Measurements from ENCODE around the gene FSCN2. TPM values are rescaled to one million over a fixed set of nuclear protein-coding genes. Genes with fewer than 3 reads are reported as not detected.

The FSCN2 gene
- total RNA-seq, 2 donors from 2014 or later, result 7.0 to 13.5 TPM

GRCh38 chr17:81481073-81481799, 46.9 kb upstream of the FSCN2 start:
- H3K4me1 ChIP-seq, result peaks cover 46% of the 10 kb centered on the region
- 21 to 76% methylated on average over 18 to 42 of the region's 94 CpGs for WGBS, 2 donors
- peak; percentile 43 for ATAC-seq
- intact Hi-C loops (cut with DNase I), result loop anchor here (5.0 to 10.0 kb wide), 2 partner anchors 196 to 229 kb away; no protein-coding TSS in a partner anchor
- no peak overlapping the region for H3K4me3 ChIP-seq
- DNase-seq, result peak; percentile 44 to 62 (median 60)
- no peaks in the 10 kb centered on the region for H3K9me3 ChIP-seq
- no peaks in the 10 kb centered on the region for H3K27me3 ChIP-seq
- TF ChIP-seq POLR2A (IDR thresholded peaks at IDR 0.05) (no peak), CTCF (IDR thresholded peaks at IDR 0.05) (no peak)
- no peak overlapping the region for H3K27ac ChIP-seq
- no peaks in the 10 kb centered on the region for H3K36me3 ChIP-seq (replicated peaks in 1 of 2; ENCODE audit: insufficient read depth in 1 of 2, low read depth in 2 of 2)

DNA sequence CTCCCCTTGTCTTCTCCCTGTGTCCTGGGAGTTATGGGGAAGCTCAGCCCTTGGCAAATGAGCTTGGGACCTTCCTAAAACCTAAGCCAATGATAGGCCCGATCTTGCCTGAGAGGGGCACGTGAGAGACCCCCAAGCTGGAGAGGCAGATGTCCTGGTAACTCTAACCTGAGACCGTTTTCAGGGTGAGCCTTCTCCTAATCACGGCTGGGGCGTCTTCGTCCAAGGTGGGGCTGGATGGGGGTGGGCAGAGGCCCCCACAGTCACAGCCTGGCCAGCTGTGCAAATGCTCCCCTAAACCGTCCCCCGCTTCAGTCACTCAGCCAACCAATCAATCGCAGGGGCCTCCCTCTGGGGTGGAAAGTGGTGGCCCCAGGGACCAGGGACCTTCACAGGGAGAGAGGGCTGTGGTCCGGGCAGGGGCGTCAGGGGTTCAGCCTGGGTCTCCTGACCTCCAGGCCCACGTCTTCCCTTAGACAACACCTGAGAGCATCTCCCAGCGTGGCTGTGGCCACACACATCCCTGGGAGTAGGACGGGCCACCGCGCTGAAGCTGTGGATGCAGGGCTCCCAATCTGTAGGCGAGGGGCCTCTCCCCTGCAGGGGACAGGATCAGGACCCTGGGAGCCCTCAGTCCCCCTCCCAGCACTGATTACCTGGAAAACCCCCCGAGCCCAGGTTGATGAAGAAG, 46.2 kb upstream of the FSCN2 start:
- no peak for DNase-seq
- peaks cover 46% of the 10 kb centered on the region for H3K4me1 ChIP-seq
- no peaks in the 10 kb centered on the region for H3K36me3 ChIP-seq (replicated peaks in 1 of 2; ENCODE audit: insufficient read depth in 1 of 2, low read depth in 2 of 2)
- H3K4me3 ChIP-seq, result no peak overlapping the region
- intact Hi-C loops (cut with DNase I), result loop anchor here (5.0 to 10.0 kb wide), 2 partner anchors 197 to 230 kb away; no protein-coding TSS in a partner anchor
- H3K27ac ChIP-seq, result no peak overlapping the region
- no peaks in the 10 kb centered on the region for H3K27me3 ChIP-seq
- H3K9me3 ChIP-seq, result no peaks in the 10 kb centered on the region
- WGBS, 2 donors, result 81 to 82% methylated on average over 7 to 17 of the region's 18 CpGs
- TF ChIP-seq CTCF (IDR thresholded peaks at IDR 0.05), result no peak
- TF ChIP-seq POLR2A (IDR thresholded peaks at IDR 0.05), result no peak
- no peak for ATAC-seq

DNA sequence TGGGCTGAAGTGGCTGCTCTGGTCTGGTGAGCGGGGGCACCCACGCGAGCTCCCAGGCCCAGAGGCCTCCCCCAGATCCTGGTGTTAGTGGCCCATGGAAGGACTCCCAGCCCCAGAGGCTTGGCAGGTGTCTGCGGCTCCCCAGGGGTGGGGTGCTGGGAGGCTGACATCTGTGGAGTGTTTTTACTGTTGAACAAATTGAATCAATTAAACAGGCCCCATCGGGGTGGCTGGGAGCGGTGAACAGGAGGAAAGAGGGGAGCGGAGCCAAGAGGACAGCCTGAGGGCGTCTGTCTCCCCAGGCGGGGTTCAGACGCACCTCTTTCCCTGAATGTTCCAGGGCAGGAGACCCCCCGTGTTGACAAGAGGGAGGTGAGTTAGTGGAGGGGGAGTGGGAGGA, 45.5 kb upstream of the FSCN2 start:
- no peaks in the 10 kb centered on the region for H3K36me3 ChIP-seq (replicated peaks in 1 of 2; ENCODE audit: insufficient read depth in 1 of 2, low read depth in 2 of 2)
- TF ChIP-seq CTCF (IDR thresholded peaks at IDR 0.05) (no peak), POLR2A (IDR thresholded peaks at IDR 0.05) (no peak)
- H3K4me1 ChIP-seq, result peaks cover 50% of the 10 kb centered on the region
- 38 to 53% methylated on average over 6 to 10 of the region's 11 CpGs for WGBS, 2 donors
- H3K27ac ChIP-seq, result peak overlapping the region in 3 of 4 donors; percentile 8 to 72 (median 40)
- intact Hi-C loops (cut with DNase I), result loop anchor here (5.0 to 10.0 kb wide), 2 partner anchors 198 to 230 kb away; no protein-coding TSS in a partner anchor
- no peaks in the 10 kb centered on the region for H3K27me3 ChIP-seq
- ATAC-seq (no peak), DNase-seq (peak in 2 of 4 donors; percentile 33 to 38)
- H3K9me3 ChIP-seq, result no peaks in the 10 kb centered on the region
- no peak overlapping the region for H3K4me3 ChIP-seq

GRCh38 chr17:81483085-81483861, 44.9 kb upstream of the FSCN2 start:
- H3K9me3 ChIP-seq, result no peaks in the 10 kb centered on the region
- no peaks in the 10 kb centered on the region for H3K27me3 ChIP-seq
- DNase-seq (peak; percentile 58 to 81 (median 75)), ATAC-seq (peak; percentile 52)
- intact Hi-C loops (cut with DNase I), result loop anchor here (5.0 to 10.0 kb wide), 2 partner anchors 198 to 231 kb away; no protein-coding TSS in a partner anchor
- TF ChIP-seq CTCF (IDR thresholded peaks at IDR 0.05) (no peak), POLR2A (IDR thresholded peaks at IDR 0.05) (peak in 1 of 3 donors; percentile 36)
- no peaks in the 10 kb centered on the region for H3K36me3 ChIP-seq (replicated peaks in 1 of 2; ENCODE audit: insufficient read depth in 1 of 2, low read depth in 2 of 2)
- 25 to 47% methylated on average over 12 to 29 of the region's 29 CpGs for WGBS, 2 donors
- peak overlapping the region in 3 of 4 donors; percentile 40 to 72 (median 60) for H3K27ac ChIP-seq
- peaks cover 55% of the 10 kb centered on the region for H3K4me1 ChIP-seq
- no peak overlapping the region for H3K4me3 ChIP-seq

All from body of pancreas (tissue), 4 donors.